ENCODE results near the gene FDX2. TPM values are rescaled to one million over a fixed set of nuclear protein-coding genes. Genes with fewer than 3 reads are reported as not detected.
A peak's percentile ranks its signal among the peaks of the same experiment; 100 is the strongest.

Gene FDX2
- total RNA-seq, 1 experiment from 2014 or later: 21.0 TPM

- Histone ChIP-seq H3K9me2 (ENCODE audit: insufficient read depth) (no peaks in the 10 kb centered on the region), H3K4me3 (replicated peaks in 1 of 2; ENCODE audit: low read depth in 1 of 2, low read length in 2 of 2) (peak overlapping the region; percentile 22 to 28; a peak in 3 of 4 replicates), H3K9ac (ENCODE audit: low read length) (peak overlapping the region; percentile 47), H3K9me3 (ENCODE audit: control insufficient read depth in 1 of 2, insufficient read depth in 1 of 2, low read depth in 1 of 2, low read length in 2 of 2) (no peaks in the 10 kb centered on the region), H3K4me1 (ENCODE audit: control insufficient read depth in 1 of 2, insufficient read depth in 2 of 2, low read length in 2 of 2) (peaks cover 7 to 22% of the 10 kb centered on the region in 2 experiments; a peak in 3 of 4 replicates), H3K79me2 (ENCODE audit: insufficient read depth, low read length) (no peaks in the 10 kb centered on the region), H3K27ac (ENCODE audit: low read depth, low read length) (peak overlapping the region; percentile 8; the same call in 1 of the 2 replicates), H3K4me2 (ENCODE audit: low read length) (peak overlapping the region; percentile 79), H4K20me1 (ENCODE audit: insufficient read depth) (no peaks in the 10 kb centered on the region), H3K36me3 (ENCODE audit: control insufficient read depth in 1 of 2, insufficient read depth in 2 of 2, low read length in 2 of 2) (no peaks in the 10 kb centered on the region), H2AFZ (ENCODE audit: low read depth, low read length, poor library complexity, severe bottlenecking) (peak overlapping the region; percentile 85), H3K27me3 (ENCODE audit: insufficient read depth, low read length) (no peaks in the 10 kb centered on the region)
- RAD21 ChIA-PET (ENCODE audit: low non-redundant PET in 1 of 2, low total read pairs in 2 of 2, uncharacterized antibody in 2 of 2, unreplicated experiment in 2 of 2): interaction anchor here (0.8 to 3.2 kb wide), 7 partner anchors 10 to 121 kb away, joined by 3 to 31 read pairs (median 6); partner anchors contain the start of gene RAVER1 (in 1 of the 2)
- BruUV-seq (replicated peaks): no TSS peak
- DNase-seq (ENCODE audit: low read depth, low spot score) (peak; percentile 47), ATAC-seq (peak; percentile 84)
- POLR2A ChIA-PET: interaction anchor here (0.8 to 2.0 kb wide), 4 partner anchors 11 to 119 kb away, joined by 3 to 9 read pairs (median 6); partner anchors contain the start of gene ICAM5
- intact Hi-C loops (cut with micrococcal nuclease): loop anchor here (1.0 kb wide), 1 partner anchor 120 kb away; no protein-coding TSS in a partner anchor
- TF ChIP-seq POLR2AphosphoS5 (IDR thresholded peaks at IDR 0.05; ENCODE audit: low read depth, low read length) (0 out of 2 replicates have a peak, but pooled peaks have one; percentile 12), SIN3A (IDR thresholded peaks at IDR 0.05; ENCODE audit: low read depth) (no peak), ELF1 (IDR thresholded peaks at IDR 0.05; ENCODE audit: borderline replicate concordance, low read depth) (no peak), CTCF (IDR thresholded peaks at IDR 0.05 in 2 of 3, conservative IDR thresholded peaks at IDR 0.05 in 1 of 3; ENCODE audit: borderline replicate concordance in 1 of 3, insufficient read depth in 1 of 3, low read depth in 2 of 3, low read length in 2 of 3) (peak; percentile 91 to 95 (median 94)), JUND (IDR thresholded peaks at IDR 0.05) (no peak), MAX (IDR thresholded peaks at IDR 0.05) (peak; percentile 74), RAD21 (IDR thresholded peaks at IDR 0.05; ENCODE audit: low read depth) (peak; percentile 99), CBX3 (IDR thresholded peaks at IDR 0.05; ENCODE audit: low read depth) (peak; percentile 37; the same call in 1 of the 2 replicates), FOSL1 (IDR thresholded peaks at IDR 0.05; ENCODE audit: low read depth) (no peak)
- CTCF ChIA-PET: interaction anchor here (0.6 to 7.2 kb wide), 12 partner anchors 8 to 136 kb away, joined by 3 to 131 read pairs (median 6); partner anchors contain the start of genes ICAM5, RAVER1 and TYK2
Observed at GRCh38 chr19:10269333-10270179, 46.3 kb downstream of the FDX2 start.
